ENCODE measurements around the gene HDAC7. TPM values are rescaled to one million over a fixed set of nuclear protein-coding genes. Genes with fewer than 3 reads are reported as not detected.

HDAC7 gene
- total and polyA plus RNA-seq, 2 experiments from 2014 or later, result 19.0 to 41.2 TPM

DNA sequence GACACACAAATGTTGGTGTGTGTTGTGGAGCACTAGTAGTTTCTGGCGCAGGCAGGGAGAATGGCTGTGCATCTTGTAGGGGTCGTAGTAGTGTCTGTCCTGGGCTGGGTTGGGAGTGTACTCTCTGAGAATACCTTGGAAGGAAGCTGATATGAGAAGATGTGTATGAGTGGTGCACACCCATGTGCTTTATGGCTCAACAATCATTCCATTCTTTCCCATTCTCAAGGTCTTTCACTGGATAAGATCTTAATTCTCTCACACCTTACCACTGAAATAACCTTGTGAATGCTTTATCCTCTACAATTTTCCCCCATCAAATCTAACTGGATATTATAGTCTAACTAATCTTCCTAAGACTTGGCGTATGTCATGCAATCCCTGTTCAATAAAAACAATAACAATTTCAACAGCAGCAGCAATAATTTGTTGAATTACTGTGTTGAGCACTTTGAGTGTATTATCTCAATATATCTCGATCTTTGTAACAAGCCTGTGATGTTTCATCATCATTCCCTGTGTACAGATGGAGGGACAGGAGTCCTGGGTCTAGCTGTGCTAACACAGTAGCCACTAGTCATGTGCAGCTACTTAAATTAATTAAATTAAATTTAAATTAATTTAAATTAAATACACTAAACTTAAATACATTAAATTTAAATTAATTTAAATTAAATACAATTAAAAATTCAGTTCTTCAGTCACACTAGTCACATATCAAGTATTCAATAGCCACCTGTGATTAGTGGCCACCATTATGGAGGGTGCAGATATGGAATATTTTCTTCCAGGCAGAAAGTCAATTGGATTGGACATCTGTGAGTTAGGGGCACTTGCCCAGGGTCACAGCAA is 50.2 kb downstream of the HDAC7 start:
- Histone ChIP-seq H3K79me2 (peaks cover 3% of the 10 kb centered on the region), H2AFZ (no peak overlapping the region), H3K27me3 (no peaks in the 10 kb centered on the region), H3K4me1 (ENCODE audit: insufficient read depth) (peaks cover 9% of the 10 kb centered on the region), H3K4me3 (no peak overlapping the region), H3K36me3 (replicated peaks; ENCODE audit: insufficient read depth, low read depth) (no peaks in the 10 kb centered on the region), H3K4me2 (no peak overlapping the region), H3K9me3 (ENCODE audit: low read depth) (no peaks in the 10 kb centered on the region), H3K9me2 (replicated peaks; ENCODE audit: insufficient read depth) (no peaks in the 10 kb centered on the region), H3K27ac (no peak overlapping the region), H4K20me1 (ENCODE audit: insufficient read depth, poor library complexity, severe bottlenecking) (no peaks in the 10 kb centered on the region)
- DNase-seq (ENCODE audit: low spot score), result no peak
- TF ChIP-seq EZH2phosphoT487 (IDR thresholded peaks at IDR 0.05; ENCODE audit: low read depth, severe bottlenecking, unreplicated experiment) (no peak), EZH2 (IDR thresholded peaks at IDR 0.05; ENCODE audit: borderline replicate concordance) (no peak)
- TF ChIP-seq, protein P1, sequence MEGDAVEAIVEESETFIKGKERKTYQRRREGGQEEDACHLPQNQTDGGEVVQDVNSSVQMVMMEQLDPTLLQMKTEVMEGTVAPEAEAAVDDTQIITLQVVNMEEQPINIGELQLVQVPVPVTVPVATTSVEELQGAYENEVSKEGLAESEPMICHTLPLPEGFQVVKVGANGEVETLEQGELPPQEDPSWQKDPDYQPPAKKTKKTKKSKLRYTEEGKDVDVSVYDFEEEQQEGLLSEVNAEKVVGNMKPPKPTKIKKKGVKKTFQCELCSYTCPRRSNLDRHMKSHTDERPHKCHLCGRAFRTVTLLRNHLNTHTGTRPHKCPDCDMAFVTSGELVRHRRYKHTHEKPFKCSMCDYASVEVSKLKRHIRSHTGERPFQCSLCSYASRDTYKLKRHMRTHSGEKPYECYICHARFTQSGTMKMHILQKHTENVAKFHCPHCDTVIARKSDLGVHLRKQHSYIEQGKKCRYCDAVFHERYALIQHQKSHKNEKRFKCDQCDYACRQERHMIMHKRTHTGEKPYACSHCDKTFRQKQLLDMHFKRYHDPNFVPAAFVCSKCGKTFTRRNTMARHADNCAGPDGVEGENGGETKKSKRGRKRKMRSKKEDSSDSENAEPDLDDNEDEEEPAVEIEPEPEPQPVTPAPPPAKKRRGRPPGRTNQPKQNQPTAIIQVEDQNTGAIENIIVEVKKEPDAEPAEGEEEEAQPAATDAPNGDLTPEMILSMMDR (IDR thresholded peaks at IDR 0.05; ENCODE audit: poor library complexity), result no peak
- WGBS (ENCODE audit: low lambda C conversion rate, missing lambda C conversion rate), result 87% methylated on average over 4 of the region's 4 CpGs

DNA sequence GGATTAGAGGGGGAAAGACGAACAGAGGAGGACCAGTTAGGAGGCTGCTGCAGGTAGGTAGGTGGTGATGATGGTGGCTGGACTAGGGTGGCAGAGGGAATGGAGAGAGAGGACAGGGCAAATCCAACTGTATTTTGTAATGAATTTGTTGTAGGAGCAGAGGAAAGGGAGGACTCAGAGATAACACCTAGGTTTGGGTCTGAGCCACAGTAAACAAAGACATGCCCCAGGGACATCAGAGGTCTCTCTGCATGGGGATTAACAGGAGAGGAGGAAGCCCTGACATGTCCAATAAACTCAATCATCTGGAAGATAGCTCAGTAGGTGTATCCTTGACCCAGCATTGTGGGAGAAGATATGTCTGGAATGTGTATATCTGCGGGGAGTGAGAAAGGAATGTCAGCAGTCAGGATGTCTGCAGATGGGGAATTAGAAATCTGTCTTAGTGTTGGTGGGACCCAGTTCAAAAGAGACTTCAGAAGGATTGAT is 51.3 kb downstream of the HDAC7 start:
- H3K9me2 ChIP-seq (replicated peaks; ENCODE audit: insufficient read depth), result no peaks in the 10 kb centered on the region
- H3K27me3 ChIP-seq, result no peaks in the 10 kb centered on the region
- TF ChIP-seq, protein P1 (IDR thresholded peaks at IDR 0.05; ENCODE audit: poor library complexity), result no peak
- TF ChIP-seq EZH2phosphoT487 (IDR thresholded peaks at IDR 0.05; ENCODE audit: low read depth, severe bottlenecking, unreplicated experiment) (no peak), EZH2 (IDR thresholded peaks at IDR 0.05; ENCODE audit: borderline replicate concordance) (no peak)
- 45% methylated on average over 2 of the region's 2 CpGs for WGBS (ENCODE audit: low lambda C conversion rate, missing lambda C conversion rate)
- peaks cover 9% of the 10 kb centered on the region for H3K4me1 ChIP-seq (ENCODE audit: insufficient read depth)
- no peak overlapping the region for H2AFZ ChIP-seq
- H4K20me1 ChIP-seq (ENCODE audit: insufficient read depth, poor library complexity, severe bottlenecking), result no peaks in the 10 kb centered on the region
- DNase-seq (ENCODE audit: low spot score), result no peak
- H3K36me3 ChIP-seq (replicated peaks; ENCODE audit: insufficient read depth, low read depth), result no peaks in the 10 kb centered on the region
- no peak overlapping the region for H3K4me3 ChIP-seq
- no peak overlapping the region for H3K27ac ChIP-seq
- H3K79me2 ChIP-seq, result no peaks in the 10 kb centered on the region
- H3K4me2 ChIP-seq, result no peak overlapping the region
- H3K9me3 ChIP-seq (ENCODE audit: low read depth), result no peaks in the 10 kb centered on the region

DNA sequence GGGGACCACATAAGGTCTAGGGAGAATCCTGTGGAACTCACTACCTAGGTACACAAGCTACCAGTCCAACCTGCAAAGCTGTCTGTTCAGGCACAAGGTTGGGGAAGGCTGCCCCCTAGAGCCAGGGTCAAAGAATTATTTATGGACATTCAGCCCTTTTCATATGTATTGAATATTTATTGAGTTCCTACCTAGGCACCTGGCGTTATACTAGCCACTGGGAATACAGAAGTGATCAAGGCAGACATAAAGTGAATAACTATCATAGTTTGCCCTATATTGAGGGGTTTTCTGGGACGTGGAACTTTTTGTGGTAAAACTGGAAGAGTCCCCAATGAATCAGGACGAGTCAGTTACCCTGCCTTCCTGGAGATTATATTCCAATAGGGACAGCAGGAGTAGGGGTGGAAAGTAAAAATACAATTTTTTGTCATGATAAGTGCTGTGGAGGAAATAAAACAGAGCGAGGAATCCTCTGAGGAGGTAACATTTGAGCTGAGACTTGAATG is 52.4 kb downstream of the HDAC7 start:
- Histone ChIP-seq H3K27ac (no peak overlapping the region), H3K9me3 (ENCODE audit: low read depth) (no peaks in the 10 kb centered on the region), H3K36me3 (replicated peaks; ENCODE audit: insufficient read depth, low read depth) (no peaks in the 10 kb centered on the region), H3K27me3 (no peaks in the 10 kb centered on the region), H3K4me1 (ENCODE audit: insufficient read depth) (peaks cover 9% of the 10 kb centered on the region), H2AFZ (no peak overlapping the region), H3K4me2 (no peak overlapping the region), H3K4me3 (no peak overlapping the region), H3K9me2 (replicated peaks; ENCODE audit: insufficient read depth) (no peaks in the 10 kb centered on the region), H3K79me2 (no peaks in the 10 kb centered on the region), H4K20me1 (ENCODE audit: insufficient read depth, poor library complexity, severe bottlenecking) (no peaks in the 10 kb centered on the region)
- DNase-seq (ENCODE audit: low spot score), result peak; percentile 41
- TF ChIP-seq EZH2 (IDR thresholded peaks at IDR 0.05; ENCODE audit: borderline replicate concordance), result no peak
- TF ChIP-seq, protein P1 (IDR thresholded peaks at IDR 0.05; ENCODE audit: poor library complexity), result peak; percentile 46
- WGBS (ENCODE audit: low lambda C conversion rate, missing lambda C conversion rate), result 74% methylated on average over 4 of the region's 4 CpGs

Data from hepatocyte (in vitro differentiated cells).